Measurements from ENCODE around the gene LRCOL1.

Gene LRCOL1

GRCh38 chr12:132574271-132574996, 35.9 kb downstream of the LRCOL1 start:
- DNase-seq (ENCODE audit: low read depth): no peak
- Histone ChIP-seq H3K4me3 (ENCODE audit: low read length) (no peak overlapping the region), H3K4me1 (ENCODE audit: control insufficient read depth, insufficient read depth, low read length) (no peaks in the 10 kb centered on the region), H3K9me3 (ENCODE audit: control insufficient read depth, low read length) (no peaks in the 10 kb centered on the region), H3K9ac (ENCODE audit: low read length) (no peak overlapping the region), H3K36me3 (ENCODE audit: control insufficient read depth, insufficient read depth, low read length, severe bottlenecking) (peaks cover 2% of the 10 kb centered on the region), H3K27me3 (replicated peaks; ENCODE audit: control insufficient read depth, insufficient read depth, low read length) (no peaks in the 10 kb centered on the region)

DNA sequence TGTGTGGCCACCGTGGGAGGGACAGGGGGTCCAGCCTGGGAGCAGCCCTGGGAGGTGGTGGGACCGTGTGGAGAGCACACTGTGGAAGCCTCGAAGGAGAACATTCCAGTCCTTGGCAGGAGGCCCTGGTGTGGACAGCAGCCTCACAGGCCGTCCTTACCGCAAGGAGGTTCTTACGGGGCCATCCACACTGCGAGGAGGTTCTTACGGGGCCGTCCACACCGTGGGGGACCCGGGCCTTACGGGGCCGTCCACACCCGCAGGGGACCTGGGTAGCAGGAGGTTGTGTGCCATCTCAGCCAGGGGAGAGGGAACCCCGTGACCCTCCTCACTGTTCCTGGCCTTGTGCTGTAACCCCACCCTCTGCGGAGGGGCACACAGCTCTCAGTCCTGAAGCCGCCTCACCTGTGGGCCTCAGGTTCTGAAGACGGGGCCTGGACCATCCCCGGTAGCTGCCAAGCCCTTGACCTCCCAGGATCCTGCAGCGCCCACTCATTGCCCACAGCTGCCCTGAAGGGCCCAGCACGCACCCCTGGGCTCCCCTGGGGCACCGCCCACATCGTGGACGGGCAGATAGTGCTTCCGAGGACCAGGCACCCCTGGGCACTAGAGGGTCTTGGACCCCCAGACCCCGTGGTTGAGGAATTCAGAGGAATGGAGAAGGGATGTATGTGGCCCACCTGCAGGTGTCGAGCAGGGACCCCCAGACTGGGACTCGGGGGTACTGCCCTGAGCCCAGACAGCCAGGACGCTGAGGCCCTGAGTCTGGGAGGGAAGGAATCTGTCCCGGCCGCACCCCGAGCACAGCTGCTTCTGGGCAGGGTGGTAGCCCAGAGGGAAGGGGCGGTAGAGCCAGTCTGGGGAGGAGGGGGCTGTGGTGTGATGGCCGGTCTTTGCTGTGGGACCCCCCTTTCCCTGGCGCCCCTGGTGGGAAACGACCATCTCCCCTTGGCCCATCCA, 37.3 kb downstream of the LRCOL1 start:
- no peaks in the 10 kb centered on the region for H3K4me1 ChIP-seq (ENCODE audit: control insufficient read depth, insufficient read depth, low read length)
- no peaks in the 10 kb centered on the region for H3K9me3 ChIP-seq (ENCODE audit: control insufficient read depth, low read length)
- no peaks in the 10 kb centered on the region for H3K27me3 ChIP-seq (replicated peaks; ENCODE audit: control insufficient read depth, insufficient read depth, low read length)
- no peaks in the 10 kb centered on the region for H3K36me3 ChIP-seq (ENCODE audit: control insufficient read depth, insufficient read depth, low read length, severe bottlenecking)
- DNase-seq (ENCODE audit: low read depth): no peak
- no peak overlapping the region for H3K4me3 ChIP-seq (ENCODE audit: low read length)
- H3K9ac ChIP-seq (ENCODE audit: low read length): no peak overlapping the region

DNA sequence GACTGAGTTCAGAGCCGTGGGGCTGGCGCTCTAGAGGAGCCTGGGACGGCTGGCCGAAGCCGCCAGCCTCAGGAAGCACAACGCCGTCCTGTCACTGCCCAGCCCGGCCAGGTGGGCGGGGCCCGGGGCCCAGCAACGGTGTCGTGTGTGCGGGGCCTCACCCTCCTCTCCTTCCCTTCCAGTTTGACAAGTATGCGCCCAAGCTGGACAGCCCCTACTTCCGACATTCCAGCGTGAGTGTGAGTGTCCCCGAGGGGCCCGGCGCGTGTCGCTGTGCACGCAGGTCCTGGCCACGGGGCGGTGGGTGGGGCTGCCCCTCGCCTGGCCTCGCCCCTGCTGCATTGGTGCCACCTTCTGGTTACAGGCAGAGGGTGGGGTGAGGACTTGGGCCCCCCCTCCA, 38.3 kb downstream of the LRCOL1 start:
- no peak for DNase-seq (ENCODE audit: low read depth)
- no peaks in the 10 kb centered on the region for H3K36me3 ChIP-seq (ENCODE audit: control insufficient read depth, insufficient read depth, low read length, severe bottlenecking)

GRCh38 chr12:132571598-132571997, 38.8 kb downstream of the LRCOL1 start:
- no peaks in the 10 kb centered on the region for H3K36me3 ChIP-seq (ENCODE audit: control insufficient read depth, insufficient read depth, low read length, severe bottlenecking)
- H3K27me3 ChIP-seq (replicated peaks; ENCODE audit: control insufficient read depth, insufficient read depth, low read length): no peaks in the 10 kb centered on the region
- no peak overlapping the region for H3K9ac ChIP-seq (ENCODE audit: low read length)
- H3K4me3 ChIP-seq (ENCODE audit: low read length): no peak overlapping the region
- H3K9me3 ChIP-seq (ENCODE audit: control insufficient read depth, low read length): no peaks in the 10 kb centered on the region
- DNase-seq (ENCODE audit: low read depth): no peak
- no peaks in the 10 kb centered on the region for H3K4me1 ChIP-seq (ENCODE audit: control insufficient read depth, insufficient read depth, low read length)

More for the DNA sequence above, 38.3 kb downstream of the LRCOL1 start:
- H3K9ac ChIP-seq (ENCODE audit: low read length): no peak overlapping the region
- no peaks in the 10 kb centered on the region for H3K27me3 ChIP-seq (replicated peaks; ENCODE audit: control insufficient read depth, insufficient read depth, low read length)
- no peak overlapping the region for H3K4me3 ChIP-seq (ENCODE audit: low read length)
- H3K4me1 ChIP-seq (ENCODE audit: control insufficient read depth, insufficient read depth, low read length): no peaks in the 10 kb centered on the region
- H3K9me3 ChIP-seq (ENCODE audit: control insufficient read depth, low read length): no peaks in the 10 kb centered on the region

GRCh38 chr12:132571051-132571450, 39.3 kb downstream of the LRCOL1 start:
- Histone ChIP-seq H3K9me3 (ENCODE audit: control insufficient read depth, low read length) (no peaks in the 10 kb centered on the region), H3K4me1 (ENCODE audit: control insufficient read depth, insufficient read depth, low read length) (no peaks in the 10 kb centered on the region), H3K36me3 (ENCODE audit: control insufficient read depth, insufficient read depth, low read length, severe bottlenecking) (no peaks in the 10 kb centered on the region), H3K4me3 (ENCODE audit: low read length) (no peak overlapping the region), H3K9ac (ENCODE audit: low read length) (no peak overlapping the region), H3K27me3 (replicated peaks; ENCODE audit: control insufficient read depth, insufficient read depth, low read length) (no peaks in the 10 kb centered on the region)
- DNase-seq (ENCODE audit: low read depth): no peak

DNA sequence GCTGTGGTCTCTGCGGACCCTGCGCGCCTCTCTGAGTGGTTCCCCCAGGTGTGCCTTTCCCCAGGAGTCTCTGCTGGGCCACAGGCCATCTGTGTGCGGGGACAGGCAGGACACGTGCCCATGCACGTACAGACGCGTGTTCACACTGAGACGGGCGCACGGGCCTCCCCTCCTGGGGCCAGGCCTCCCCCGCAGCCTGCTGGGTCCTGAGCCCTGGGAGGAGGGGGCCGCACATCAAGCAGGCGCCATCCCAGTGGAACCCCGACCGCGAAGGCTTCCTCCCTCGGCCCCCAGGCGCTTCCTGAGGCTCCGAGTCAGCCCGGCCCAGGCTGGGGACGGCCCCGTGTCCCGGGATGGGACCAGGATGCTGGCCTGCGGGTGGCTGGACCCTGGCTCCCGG, 39.7 kb downstream of the LRCOL1 start:
- Histone ChIP-seq H3K4me3 (ENCODE audit: low read length) (no peak overlapping the region), H3K27me3 (replicated peaks; ENCODE audit: control insufficient read depth, insufficient read depth, low read length) (no peaks in the 10 kb centered on the region), H3K36me3 (ENCODE audit: control insufficient read depth, insufficient read depth, low read length, severe bottlenecking) (no peaks in the 10 kb centered on the region), H3K4me1 (ENCODE audit: control insufficient read depth, insufficient read depth, low read length) (no peaks in the 10 kb centered on the region), H3K9me3 (ENCODE audit: control insufficient read depth, low read length) (no peaks in the 10 kb centered on the region), H3K9ac (ENCODE audit: low read length) (no peak overlapping the region)
- DNase-seq (ENCODE audit: low read depth): no peak

DNA sequence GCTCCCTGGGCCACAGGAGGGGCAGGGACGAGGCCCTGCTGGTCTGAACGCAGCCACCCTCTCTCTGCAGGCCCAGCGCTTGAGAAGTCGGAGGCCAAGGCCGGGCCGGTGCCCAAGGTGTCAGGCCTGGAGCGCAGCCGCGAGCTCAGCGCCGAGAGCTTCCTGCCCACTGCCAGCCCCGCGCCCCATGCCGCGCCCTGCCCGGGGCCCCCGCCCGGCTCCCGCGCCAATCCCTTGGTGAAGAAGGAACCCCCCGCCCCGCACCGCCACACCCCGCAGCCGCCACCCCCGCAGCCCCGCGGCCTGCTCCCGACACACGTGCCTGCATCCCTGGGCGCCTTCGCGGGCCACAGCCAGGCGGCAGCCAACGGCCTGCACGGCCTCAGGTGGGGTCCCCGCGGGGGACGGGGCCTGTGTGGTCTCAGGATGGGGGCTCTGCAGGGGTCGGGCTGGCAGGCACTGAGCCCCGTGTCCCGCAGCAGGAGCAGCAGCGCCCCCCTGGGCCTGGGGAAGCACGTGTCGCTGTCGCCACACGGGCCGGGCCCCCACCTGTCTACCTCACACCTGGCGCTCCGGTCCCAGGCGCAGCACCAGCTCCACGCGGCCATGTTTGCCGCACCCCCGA, 40.4 kb downstream of the LRCOL1 start:
- no peak for DNase-seq (ENCODE audit: low read depth)
- H3K9ac ChIP-seq (ENCODE audit: low read length): no peak overlapping the region
- H3K36me3 ChIP-seq (ENCODE audit: control insufficient read depth, insufficient read depth, low read length, severe bottlenecking): no peaks in the 10 kb centered on the region
- H3K4me3 ChIP-seq (ENCODE audit: low read length): no peak overlapping the region
- H3K27me3 ChIP-seq (replicated peaks; ENCODE audit: control insufficient read depth, insufficient read depth, low read length): no peaks in the 10 kb centered on the region
- H3K9me3 ChIP-seq (ENCODE audit: control insufficient read depth, low read length): no peaks in the 10 kb centered on the region
- H3K4me1 ChIP-seq (ENCODE audit: control insufficient read depth, insufficient read depth, low read length): no peaks in the 10 kb centered on the region

- H3K4me1 ChIP-seq (ENCODE audit: control insufficient read depth, insufficient read depth, low read length): no peaks in the 10 kb centered on the region
- no peaks in the 10 kb centered on the region for H3K36me3 ChIP-seq (ENCODE audit: control insufficient read depth, insufficient read depth, low read length, severe bottlenecking)
- no peak overlapping the region for H3K9ac ChIP-seq (ENCODE audit: low read length)
- H3K9me3 ChIP-seq (ENCODE audit: control insufficient read depth, low read length): no peaks in the 10 kb centered on the region
- no peaks in the 10 kb centered on the region for H3K27me3 ChIP-seq (replicated peaks; ENCODE audit: control insufficient read depth, insufficient read depth, low read length)
- DNase-seq (ENCODE audit: low read depth): no peak
- H3K4me3 ChIP-seq (ENCODE audit: low read length): no peak overlapping the region
These were observed 41.4 kb downstream of the LRCOL1 start for GRCh38 chr12:132568826-132569480.

DNA sequence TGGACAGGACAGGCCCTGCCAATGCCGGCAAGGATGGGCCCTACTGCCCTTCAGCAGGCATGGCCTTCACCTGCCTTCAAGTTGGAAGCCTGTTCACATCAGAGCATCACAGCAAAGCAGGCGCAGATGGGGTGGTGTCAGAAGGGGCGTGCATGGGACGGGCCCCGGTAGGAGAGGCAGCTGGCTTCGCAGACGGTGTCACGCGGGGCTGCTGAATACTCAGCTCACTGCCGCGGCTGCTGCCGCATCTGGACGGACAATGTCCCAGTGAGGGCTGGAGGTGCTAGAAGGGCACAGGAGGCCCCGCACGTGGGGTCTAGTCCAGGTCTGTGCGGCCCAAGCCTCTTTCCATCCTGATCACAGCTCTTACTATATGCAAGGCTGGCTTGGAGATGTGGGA, 42.1 kb downstream of the LRCOL1 start:
- H3K9me3 ChIP-seq (ENCODE audit: control insufficient read depth, low read length): no peaks in the 10 kb centered on the region
- no peaks in the 10 kb centered on the region for H3K36me3 ChIP-seq (ENCODE audit: control insufficient read depth, insufficient read depth, low read length, severe bottlenecking)
- DNase-seq (ENCODE audit: low read depth): no peak
- H3K27me3 ChIP-seq (replicated peaks; ENCODE audit: control insufficient read depth, insufficient read depth, low read length): no peaks in the 10 kb centered on the region
- H3K4me1 ChIP-seq (ENCODE audit: control insufficient read depth, insufficient read depth, low read length): no peaks in the 10 kb centered on the region
- no peak overlapping the region for H3K9ac ChIP-seq (ENCODE audit: low read length)
- no peak overlapping the region for H3K4me3 ChIP-seq (ENCODE audit: low read length)

DNA sequence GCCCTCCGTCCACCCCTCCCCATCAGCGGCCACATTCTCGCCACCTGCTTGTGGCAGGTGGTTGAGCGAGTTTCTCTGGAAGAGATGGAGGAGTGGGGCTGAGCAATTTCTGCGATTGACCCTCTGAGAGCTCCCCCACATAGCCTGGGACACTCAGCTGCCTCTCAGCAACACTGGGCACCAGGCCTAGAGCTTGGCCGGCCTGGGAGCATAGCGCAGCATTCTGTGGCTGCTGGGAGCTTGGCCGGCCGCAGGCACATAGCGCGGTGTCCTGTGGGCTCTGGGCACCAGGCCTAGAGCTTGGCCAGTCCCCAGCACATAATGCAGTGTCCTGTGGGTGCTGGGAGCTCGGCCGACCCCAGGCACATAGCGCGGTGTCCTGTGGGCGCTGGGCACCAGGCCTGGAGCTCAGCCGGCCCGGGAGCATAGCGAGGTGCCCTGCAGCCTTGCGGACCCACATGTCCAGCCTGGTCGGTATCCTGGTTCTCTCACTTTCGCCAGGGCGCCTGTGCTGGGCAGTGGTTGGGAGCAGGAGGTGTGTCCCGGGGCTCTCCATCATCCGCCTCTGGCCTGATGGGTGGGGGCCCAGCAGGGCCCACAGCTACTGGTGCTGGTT, 43.8 kb downstream of the LRCOL1 start:
- no peak for DNase-seq (ENCODE audit: low read depth)
- no peaks in the 10 kb centered on the region for H3K27me3 ChIP-seq (replicated peaks; ENCODE audit: control insufficient read depth, insufficient read depth, low read length)
- H3K4me1 ChIP-seq (ENCODE audit: control insufficient read depth, insufficient read depth, low read length): no peaks in the 10 kb centered on the region
- no peaks in the 10 kb centered on the region for H3K36me3 ChIP-seq (ENCODE audit: control insufficient read depth, insufficient read depth, low read length, severe bottlenecking)
- no peak overlapping the region for H3K4me3 ChIP-seq (ENCODE audit: low read length)
- no peak overlapping the region for H3K9ac ChIP-seq (ENCODE audit: low read length)
- H3K9me3 ChIP-seq (ENCODE audit: control insufficient read depth, low read length): no peaks in the 10 kb centered on the region

Measured in adipocyte (in vitro differentiated cells).